OCI-LY7 (cell line): ENCODE data around the gene SRGAP2C.
"Not testable (repeated sequence)": the region's sequence is repeated elsewhere in the genome, so short reads cannot be mapped to it uniquely, and the experiment has no call there.

Experiments used
- EZH2phosphoT487 ChIP-seq: fragments of 200-600 bp; sonication (generic); IDR thresholded peaks from 2 replicates; pipeline ENCODE4 v1.6.1; 2018; ENCODE audit warnings: low read depth, borderline replicate concordance, mild to moderate bottlenecking, mixed run types, antibody characterized with exemption, low read length, moderate library complexity, mixed read lengths
- TF ChIP-seq, protein P1 (sequence below): fragments of 200-600 bp; sonication (generic); conservative IDR thresholded peaks from 2 replicates; pipeline ENCODE4 v1.5.1; 2014; ENCODE audit warnings: mild to moderate bottlenecking, antibody characterized with exemption, low read length, moderate library complexity, mixed read lengths

DNA sequence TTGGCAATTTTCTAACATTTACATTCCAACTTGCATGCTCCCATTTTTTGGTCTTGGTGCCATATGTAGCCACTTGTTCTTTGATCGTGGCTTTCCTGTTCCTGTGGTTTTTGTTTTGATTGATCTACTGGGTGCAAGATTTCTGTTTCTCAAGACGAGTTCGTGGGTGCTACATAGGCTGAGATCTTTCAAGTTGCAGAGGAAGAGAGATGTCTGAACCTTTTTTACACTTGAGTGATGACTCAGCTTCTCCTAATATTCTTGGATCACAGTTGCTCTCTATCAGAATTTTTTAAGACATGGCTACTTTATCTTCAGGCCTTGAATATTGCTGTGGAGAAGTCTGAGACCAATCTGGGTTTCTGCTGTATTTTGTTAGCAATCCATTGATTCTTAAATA, 85.2 kb downstream of the SRGAP2C start:
- TF ChIP-seq, protein P1, sequence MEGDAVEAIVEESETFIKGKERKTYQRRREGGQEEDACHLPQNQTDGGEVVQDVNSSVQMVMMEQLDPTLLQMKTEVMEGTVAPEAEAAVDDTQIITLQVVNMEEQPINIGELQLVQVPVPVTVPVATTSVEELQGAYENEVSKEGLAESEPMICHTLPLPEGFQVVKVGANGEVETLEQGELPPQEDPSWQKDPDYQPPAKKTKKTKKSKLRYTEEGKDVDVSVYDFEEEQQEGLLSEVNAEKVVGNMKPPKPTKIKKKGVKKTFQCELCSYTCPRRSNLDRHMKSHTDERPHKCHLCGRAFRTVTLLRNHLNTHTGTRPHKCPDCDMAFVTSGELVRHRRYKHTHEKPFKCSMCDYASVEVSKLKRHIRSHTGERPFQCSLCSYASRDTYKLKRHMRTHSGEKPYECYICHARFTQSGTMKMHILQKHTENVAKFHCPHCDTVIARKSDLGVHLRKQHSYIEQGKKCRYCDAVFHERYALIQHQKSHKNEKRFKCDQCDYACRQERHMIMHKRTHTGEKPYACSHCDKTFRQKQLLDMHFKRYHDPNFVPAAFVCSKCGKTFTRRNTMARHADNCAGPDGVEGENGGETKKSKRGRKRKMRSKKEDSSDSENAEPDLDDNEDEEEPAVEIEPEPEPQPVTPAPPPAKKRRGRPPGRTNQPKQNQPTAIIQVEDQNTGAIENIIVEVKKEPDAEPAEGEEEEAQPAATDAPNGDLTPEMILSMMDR, result not testable (repeated sequence)
- not testable (repeated sequence) for TF ChIP-seq EZH2phosphoT487
